ENCODE data around the gene MLLT1.
A peak's percentile ranks its signal among the peaks of the same experiment; 100 is the strongest.

MLLT1 gene

DNA sequence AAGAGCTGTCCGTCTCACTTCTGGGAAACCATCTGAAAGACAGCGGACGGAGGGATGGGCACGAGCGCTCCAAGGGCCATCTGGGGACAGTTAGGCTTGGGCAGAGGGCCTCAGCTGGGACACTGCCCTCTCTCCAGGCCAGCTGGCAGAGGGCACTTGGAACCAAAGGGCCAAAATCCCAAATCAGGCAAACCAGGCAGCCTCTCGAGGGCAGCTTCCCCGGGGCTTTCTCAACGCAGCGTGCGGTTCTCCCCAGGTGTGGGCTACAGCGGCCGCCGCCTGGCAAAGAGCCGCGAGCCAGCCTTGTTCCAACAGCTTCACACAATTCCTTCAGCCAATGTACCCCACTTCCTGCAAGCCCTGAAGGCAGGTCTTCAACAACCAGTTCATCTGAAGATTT is 5.0 kb downstream of the MLLT1 start:
- Histone ChIP-seq H3K27ac (peak overlapping the region; percentile 83 to 97), H3K4me3 (peak overlapping the region; percentile 59)
- TF ChIP-seq CTCF (IDR thresholded peaks at IDR 0.05) = no peak
- no peak for DNase-seq (ENCODE audit: low spot score)

DNA sequence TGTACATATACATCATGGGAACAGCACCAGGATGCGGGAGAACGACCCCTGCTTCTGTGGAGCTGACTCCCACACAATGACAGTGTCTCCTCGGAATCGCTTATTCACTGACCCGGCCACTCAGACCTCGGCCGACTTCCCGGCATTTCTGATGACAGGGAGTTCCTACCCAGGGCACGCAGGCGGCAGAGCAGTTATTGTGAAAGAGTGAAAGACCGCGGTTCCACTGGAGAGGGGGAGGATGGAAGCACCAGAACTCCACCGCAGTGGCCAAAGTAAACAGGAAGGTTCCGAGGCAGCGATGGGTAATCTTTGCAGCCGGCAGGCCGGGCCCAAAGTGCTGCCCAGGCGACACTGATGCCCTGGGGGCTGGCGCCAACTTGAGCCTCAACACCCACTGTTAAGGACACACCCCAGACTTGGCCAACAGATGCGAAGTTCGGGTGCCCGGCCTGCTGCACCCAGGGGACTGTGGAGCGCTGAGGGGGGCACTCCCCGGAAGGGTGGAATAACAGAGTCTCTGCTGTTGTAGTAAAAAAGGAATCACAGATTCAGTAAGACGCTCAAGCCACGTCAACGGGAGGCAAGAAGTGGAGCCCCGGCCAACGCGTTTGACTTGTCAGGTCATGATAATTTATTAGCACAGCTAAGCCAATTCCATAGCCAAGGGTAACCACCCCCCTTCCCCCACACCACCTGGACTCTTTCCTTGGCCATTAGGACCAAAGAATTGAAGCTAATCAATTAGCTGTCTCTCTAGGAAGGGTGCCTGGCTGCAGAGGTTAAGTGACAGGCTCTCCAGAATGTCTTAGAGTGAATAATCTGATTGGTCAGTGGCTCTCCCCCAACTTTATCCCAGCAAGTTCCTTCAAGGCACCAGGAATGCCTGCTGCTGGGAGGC is 5.8 kb downstream of the MLLT1 start:
- H3K4me3 ChIP-seq = peak overlapping the region; percentile 59
- TF ChIP-seq CTCF (IDR thresholded peaks at IDR 0.05) = no peak
- peak overlapping the region; percentile 83 to 97 for H3K27ac ChIP-seq
- peak; percentile 98 for DNase-seq (ENCODE audit: low spot score)

- peak overlapping the region; percentile 83 to 97 for H3K27ac ChIP-seq
- DNase-seq (ENCODE audit: low spot score) = no peak
- no peak for TF ChIP-seq CTCF (IDR thresholded peaks at IDR 0.05)
- H3K4me3 ChIP-seq = peak overlapping the region; percentile 59
Observed at GRCh38 chr19:6272913-6273600, 6.7 kb downstream of the MLLT1 start.

- peak overlapping the region; percentile 65 for H3K4me3 ChIP-seq
- no peak for DNase-seq (ENCODE audit: low spot score)
- H3K27ac ChIP-seq = peak overlapping the region; percentile 83 to 97
- no peak for TF ChIP-seq CTCF (IDR thresholded peaks at IDR 0.05)
Observed at GRCh38 chr19:6272411-6272791, 7.4 kb downstream of the MLLT1 start.

GRCh38 chr19:6271721-6272410 is 7.9 kb downstream of the MLLT1 start:
- no peak for TF ChIP-seq CTCF (IDR thresholded peaks at IDR 0.05)
- Histone ChIP-seq H3K27ac (peak overlapping the region; percentile 83 to 97), H3K4me3 (peak overlapping the region; percentile 65)
- DNase-seq (ENCODE audit: low spot score) = no peak

DNA sequence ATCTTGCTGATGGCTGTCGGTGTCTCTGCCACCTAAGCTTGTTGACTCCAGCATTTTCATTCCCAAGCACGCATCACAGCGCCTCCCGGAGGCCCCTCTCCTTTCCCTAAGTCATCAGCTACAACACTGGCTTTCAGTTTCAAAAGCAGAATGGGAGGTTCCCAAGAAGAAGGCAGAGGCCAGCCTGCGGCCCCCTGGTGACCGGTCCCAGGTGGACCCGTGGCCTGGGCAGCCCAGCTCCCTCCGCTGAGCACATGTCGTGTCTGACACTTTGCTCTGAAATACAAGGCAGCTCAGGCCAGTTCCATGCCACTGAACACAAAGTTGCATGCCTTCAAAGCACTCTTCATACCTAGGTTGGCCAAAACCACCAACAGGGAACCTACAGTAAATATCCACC is 8.5 kb downstream of the MLLT1 start:
- Histone ChIP-seq H3K4me3 (peak overlapping the region; percentile 65), H3K27ac (peak overlapping the region; percentile 83 to 97)
- no peak for DNase-seq (ENCODE audit: low spot score)
- no peak for TF ChIP-seq CTCF (IDR thresholded peaks at IDR 0.05)

Measured in coronary artery (tissue), 2 donors.